GM11168 (cell line): ENCODE measurements around the gene NNMT.

Experiments
- in situ Hi-C: fragments of 300-500 bp; cut with MboI; formaldehyde crosslinking; loops from one replicate; pipeline ENCODE4 v1.12.0; 2022; ENCODE audit warnings: low sequenced_read_pairs; ENCODE audit not compliant: unreplicated experiment

NNMT gene

GRCh38 chr11:114280696-114281095, 15.5 kb upstream of the NNMT start:
- in situ Hi-C loops: no loop called here

GRCh38 chr11:114281388-114281956, 14.7 kb upstream of the NNMT start:
- in situ Hi-C loops: no loop called here

- in situ Hi-C loops: no loop called here
Observed at GRCh38 chr11:114282488-114282887, 13.7 kb upstream of the NNMT start.

GRCh38 chr11:114283422-114283821, 12.8 kb upstream of the NNMT start:
- in situ Hi-C loops: no loop called here

- in situ Hi-C loops: no loop called here
Observed at GRCh38 chr11:114284021-114284420, 12.2 kb upstream of the NNMT start.

- in situ Hi-C loops: no loop called here
Observed at GRCh38 chr11:114284914-114285313, 11.3 kb upstream of the NNMT start.

GRCh38 chr11:114285599-114285998, 10.6 kb upstream of the NNMT start:
- in situ Hi-C loops: no loop called here

GRCh38 chr11:114286229-114286628, 10.0 kb upstream of the NNMT start:
- in situ Hi-C loops: no loop called here

GRCh38 chr11:114287154-114287553, 9.0 kb upstream of the NNMT start:
- in situ Hi-C loops: no loop called here

GRCh38 chr11:114288136-114288535, 8.1 kb upstream of the NNMT start:
- in situ Hi-C loops: no loop called here

GRCh38 chr11:114289779-114290178, 6.4 kb upstream of the NNMT start:
- in situ Hi-C loops: no loop called here

GRCh38 chr11:114290503-114291235, 5.5 kb upstream of the NNMT start:
- in situ Hi-C loops: no loop called here

GRCh38 chr11:114291381-114291780, 4.8 kb upstream of the NNMT start:
- in situ Hi-C loops: no loop called here

GRCh38 chr11:114291842-114292680, 4.1 kb upstream of the NNMT start:
- in situ Hi-C loops: no loop called here

- in situ Hi-C loops: no loop called here
Observed at GRCh38 chr11:114293201-114293711, 2.9 kb upstream of the NNMT start.

GRCh38 chr11:114296605-114297372, 590 bp downstream of the NNMT start:
- in situ Hi-C loops: no loop called here

- in situ Hi-C loops: no loop called here
Observed at GRCh38 chr11:114297806-114298709, 1.9 kb downstream of the NNMT start.

GRCh38 chr11:114298710-114299109, 2.5 kb downstream of the NNMT start:
- in situ Hi-C loops: no loop called here

GRCh38 chr11:114301088-114301487, 4.9 kb downstream of the NNMT start:
- in situ Hi-C loops: no loop called here
